HG03159 (cell line): ENCODE measurements around the gene FGD3.

Experiments
- ATAC-seq: cut with Tn5 transposase; IDR thresholded peaks from one replicate; pipeline ENCODE4 v1.9.1; 2021; ENCODE audit warnings: mild to moderate bottlenecking, moderate library complexity; ENCODE audit not compliant: unreplicated experiment

FGD3 gene

GRCh38 chr9:93068956-93069355, 121.6 kb downstream of the FGD3 start:
- no peak for ATAC-seq

DNA sequence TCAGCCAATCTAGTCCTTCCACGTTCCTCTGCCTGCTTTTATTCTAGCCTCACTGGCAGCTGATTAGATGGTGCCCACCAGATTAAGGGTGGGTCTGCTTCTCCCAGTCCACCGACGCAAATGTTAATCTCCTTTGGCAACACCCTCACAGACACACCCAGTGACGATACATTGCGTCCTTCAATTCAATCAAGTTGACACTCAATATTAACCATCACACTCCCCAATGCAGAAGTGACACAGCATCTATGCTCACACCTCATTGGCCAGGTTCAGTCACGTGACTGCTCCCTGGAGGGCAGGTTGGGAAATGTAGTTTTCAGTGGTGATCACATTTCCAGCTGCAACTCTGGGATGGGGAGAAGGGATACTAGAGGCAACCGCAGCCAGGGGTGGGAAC, 124.1 kb downstream of the FGD3 start:
- ATAC-seq, result no peak

GRCh38 chr9:93072383-93072795, 125.1 kb downstream of the FGD3 start:
- no peak for ATAC-seq

- ATAC-seq, result no peak
These were observed 128.9 kb downstream of the FGD3 start for GRCh38 chr9:93076101-93076791.

DNA sequence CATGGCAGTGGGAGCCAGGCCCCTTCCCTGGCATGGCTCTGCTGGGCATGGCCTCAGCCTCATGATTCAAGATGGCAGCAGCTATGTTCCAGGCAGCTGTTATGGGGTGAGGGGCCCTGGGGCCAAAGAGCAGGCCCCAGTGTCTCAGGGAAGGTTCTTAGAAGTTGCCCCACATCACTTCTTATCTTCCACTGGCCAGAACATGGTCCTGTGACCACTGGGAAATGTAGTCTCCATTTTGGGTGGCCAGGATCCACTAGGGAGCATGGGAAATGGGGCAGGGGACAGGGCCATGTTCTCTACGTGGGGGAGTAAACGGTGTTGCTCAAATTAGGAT, 129.4 kb downstream of the FGD3 start:
- ATAC-seq, result no peak

DNA sequence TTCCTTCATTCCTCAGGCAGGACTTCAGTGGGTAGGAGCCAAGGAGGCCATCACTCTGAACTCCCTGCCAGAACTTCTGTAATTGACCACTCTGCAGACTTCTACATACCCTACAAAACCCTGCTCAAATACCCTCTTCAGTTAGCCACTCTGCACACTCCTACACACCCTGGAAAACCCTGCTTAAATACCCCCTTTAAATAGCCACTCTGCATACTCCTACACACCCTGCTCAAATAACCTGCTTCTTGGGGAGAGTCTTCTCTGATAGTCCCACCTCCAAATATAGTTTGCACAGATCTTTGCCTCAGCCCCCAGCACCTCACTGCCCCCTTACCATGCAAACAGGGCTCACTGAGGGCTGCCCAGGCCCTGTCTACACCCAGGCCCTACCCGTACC, 130.0 kb downstream of the FGD3 start:
- no peak for ATAC-seq

GRCh38 chr9:93077811-93078210, 130.5 kb downstream of the FGD3 start:
- ATAC-seq, result no peak

DNA sequence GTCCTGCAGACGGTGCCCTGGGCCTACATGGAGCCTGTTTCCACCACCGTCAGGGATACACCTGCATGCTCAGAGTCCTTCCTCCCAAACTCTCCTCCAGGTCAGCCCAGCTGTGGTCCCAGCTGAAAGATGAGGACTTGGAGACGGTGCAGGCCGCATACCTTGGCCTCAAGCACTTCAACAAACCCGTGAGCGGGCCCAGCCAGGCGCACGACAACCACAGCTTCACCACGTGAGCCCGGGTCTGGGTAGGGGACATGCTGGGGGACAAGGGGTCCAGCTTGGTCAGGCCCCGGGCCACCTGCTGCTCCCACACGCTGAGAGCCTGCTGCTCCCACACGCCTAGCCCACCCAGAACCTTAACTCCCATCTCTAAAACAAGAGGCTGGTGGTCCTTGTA, 132.0 kb downstream of the FGD3 start:
- no peak for ATAC-seq

GRCh38 chr9:93080406-93080805, 133.1 kb downstream of the FGD3 start:
- no peak for ATAC-seq

DNA sequence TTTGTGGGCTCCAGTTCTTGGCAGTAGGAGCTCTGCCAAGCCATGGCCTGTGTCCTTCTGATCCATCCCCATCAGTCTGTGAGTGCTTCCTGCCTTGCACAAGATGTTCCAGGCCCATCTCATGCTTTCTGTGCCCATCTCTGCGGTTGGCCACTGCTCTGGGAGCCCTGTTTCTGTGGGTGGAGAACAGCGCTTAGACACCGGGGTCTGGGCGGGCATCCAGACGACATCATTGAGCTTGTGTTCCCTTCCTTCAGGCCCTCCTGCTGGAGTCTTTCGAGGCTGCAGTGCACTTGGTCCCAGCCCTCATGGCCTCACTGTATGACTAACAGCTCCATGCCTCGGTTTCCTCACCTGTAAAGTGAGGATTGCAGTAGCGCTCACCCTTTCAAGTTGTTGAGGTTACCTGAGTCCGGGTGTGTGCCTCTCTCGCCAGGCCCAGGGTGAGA, 133.8 kb downstream of the FGD3 start:
- no peak for ATAC-seq

DNA sequence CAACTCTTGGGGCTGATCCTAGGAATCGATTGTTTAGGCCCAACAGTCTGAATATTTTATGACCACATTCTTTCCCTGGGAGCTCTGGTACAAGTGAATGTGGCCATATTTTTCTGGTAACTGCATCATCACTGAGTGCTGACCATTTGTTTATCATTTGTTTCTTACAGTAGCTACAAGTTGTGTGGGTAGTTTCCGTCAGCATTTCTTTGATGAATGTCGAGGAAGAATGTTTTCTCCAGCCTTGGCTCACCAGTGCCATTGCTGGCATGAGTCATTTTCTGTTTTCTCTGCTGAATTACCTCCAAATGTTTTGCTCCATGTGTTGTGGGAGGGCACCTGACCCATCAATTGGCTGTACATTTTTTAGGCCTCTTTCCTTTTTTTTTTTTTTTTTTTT, 134.6 kb downstream of the FGD3 start:
- no peak for ATAC-seq

DNA sequence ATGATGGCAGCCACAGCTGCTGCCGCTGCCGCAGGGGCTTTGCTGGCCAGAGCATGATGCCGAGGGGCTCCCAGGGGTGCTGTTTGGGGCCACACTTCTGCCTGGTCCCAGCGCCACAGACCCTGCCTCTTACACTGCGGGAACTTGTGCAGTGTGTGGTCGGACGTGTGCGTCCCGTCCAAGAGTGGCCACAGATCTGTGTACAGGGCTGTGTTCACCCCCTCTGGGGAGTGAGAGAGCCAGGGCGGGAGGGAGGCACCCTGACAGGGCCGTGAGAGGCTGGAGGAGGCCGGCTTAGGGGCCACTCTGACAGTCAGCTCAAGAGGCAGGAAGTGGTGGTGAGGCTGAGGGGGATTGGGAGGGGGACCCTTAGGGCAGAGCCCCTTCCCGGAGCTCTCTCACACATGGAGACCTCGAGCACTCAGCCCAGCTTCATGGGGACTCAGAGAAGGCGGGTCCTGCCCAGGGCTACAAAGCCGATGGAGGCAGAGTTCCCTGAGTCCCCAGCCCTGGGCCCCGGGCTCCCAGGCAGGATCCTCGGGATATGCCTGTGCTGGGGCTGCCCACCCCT, 135.6 kb downstream of the FGD3 start:
- no peak for ATAC-seq

GRCh38 chr9:93083592-93084470, 136.5 kb downstream of the FGD3 start:
- no peak for ATAC-seq

DNA sequence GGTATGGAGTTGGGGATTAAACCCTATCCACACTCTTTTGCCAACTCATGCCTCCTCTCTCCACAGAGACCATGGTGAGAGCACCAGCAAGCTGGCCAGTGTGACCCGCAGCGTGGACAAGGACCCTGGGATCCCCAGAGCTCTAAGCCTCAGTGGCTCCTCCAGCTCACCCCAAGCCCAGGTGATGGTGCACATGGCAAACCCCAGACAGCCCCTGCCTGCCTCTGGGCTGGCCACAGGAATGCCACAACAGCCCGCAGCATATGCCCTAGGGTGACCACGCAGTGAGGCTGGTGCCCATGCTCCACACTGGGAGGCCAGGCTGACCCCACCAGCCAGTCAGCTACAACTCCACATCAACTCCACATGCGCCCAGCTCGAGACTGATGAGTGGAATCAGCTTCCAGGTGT, 137.2 kb downstream of the FGD3 start:
- no peak for ATAC-seq

DNA sequence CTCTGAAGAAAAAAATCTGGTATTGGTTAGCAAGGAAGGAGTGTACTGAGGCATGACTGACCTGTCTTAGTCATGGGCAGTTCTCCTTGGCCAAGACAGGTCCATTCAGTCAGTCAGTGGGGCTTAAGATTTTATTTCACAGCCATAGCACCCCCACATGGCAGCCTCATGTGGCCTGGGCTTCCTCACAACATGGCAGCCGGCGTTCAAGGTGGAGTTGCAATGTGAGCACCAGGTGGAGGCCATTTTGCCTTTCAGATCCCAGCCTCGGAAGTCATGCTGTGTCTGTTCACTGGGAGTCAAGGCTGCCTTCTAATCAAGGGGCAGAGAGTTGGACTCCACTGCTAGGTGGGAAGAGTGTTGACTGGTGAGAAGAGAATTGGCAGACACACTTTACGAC, 138.4 kb downstream of the FGD3 start:
- no peak for ATAC-seq
